Esophagus squamous epithelium (tissue), 4 donors: ENCODE data around the gene TESPA1.

Source experiments
- POLR2A ChIP-seq, 4 donors: fragments of 450-650 bp; IDR thresholded peaks; one replicate each; pipeline ENCODE4 v1.6.1; 2017; ENCODE audit warnings: antibody characterized with exemption in 4 of 4, mild to moderate bottlenecking in 4 of 4, moderate library complexity in 3 of 4
- TF ChIP-seq, protein P1 (sequence below), 6 experiments: fragments of 450-650 bp in 4 of 6; fragments of 200-600 bp in 2 of 6; sonication (generic) in 2 of 6; IDR thresholded peaks; one replicate each; pipeline ENCODE4 v1.5.1; 2016 to 2019; ENCODE audit warnings: antibody characterized with exemption in 6 of 6, mild to moderate bottlenecking in 4 of 6, moderate library complexity in 4 of 6

DNA sequence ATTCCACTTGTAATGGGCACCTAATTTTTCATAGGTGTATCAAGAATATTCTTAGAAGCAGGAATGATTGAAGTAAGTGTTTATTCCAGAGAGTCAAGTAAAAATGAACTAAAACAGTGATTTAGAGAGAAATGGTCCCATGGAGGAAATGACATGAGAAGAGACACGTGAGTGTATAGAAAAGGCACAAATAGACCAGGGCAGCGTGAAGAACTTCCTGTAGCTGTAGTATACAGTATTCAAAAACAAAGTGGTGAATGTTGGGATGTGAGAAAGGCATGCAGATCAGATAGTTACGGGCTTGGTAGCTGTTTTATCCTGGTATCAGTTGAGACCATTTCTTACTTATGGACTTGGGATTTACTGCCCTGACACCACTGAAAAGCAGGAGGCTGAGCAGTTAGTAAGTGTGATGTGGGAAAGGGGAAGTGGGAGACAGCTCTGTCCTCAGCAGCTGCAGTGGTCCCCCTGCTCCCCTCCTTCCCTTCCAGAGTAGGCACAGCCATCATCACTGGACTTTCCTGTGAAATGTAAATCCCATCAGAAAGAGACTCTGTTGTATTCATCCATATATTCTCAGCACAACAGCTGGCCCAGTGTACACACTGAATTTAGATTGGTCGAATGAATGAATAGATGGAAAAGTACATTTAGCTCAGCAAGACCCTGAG is 16.8 kb upstream of the TESPA1 start:
- TF ChIP-seq POLR2A (IDR thresholded peaks at IDR 0.05) = no peak
- TF ChIP-seq, protein P1, sequence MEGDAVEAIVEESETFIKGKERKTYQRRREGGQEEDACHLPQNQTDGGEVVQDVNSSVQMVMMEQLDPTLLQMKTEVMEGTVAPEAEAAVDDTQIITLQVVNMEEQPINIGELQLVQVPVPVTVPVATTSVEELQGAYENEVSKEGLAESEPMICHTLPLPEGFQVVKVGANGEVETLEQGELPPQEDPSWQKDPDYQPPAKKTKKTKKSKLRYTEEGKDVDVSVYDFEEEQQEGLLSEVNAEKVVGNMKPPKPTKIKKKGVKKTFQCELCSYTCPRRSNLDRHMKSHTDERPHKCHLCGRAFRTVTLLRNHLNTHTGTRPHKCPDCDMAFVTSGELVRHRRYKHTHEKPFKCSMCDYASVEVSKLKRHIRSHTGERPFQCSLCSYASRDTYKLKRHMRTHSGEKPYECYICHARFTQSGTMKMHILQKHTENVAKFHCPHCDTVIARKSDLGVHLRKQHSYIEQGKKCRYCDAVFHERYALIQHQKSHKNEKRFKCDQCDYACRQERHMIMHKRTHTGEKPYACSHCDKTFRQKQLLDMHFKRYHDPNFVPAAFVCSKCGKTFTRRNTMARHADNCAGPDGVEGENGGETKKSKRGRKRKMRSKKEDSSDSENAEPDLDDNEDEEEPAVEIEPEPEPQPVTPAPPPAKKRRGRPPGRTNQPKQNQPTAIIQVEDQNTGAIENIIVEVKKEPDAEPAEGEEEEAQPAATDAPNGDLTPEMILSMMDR (IDR thresholded peaks at IDR 0.05) = no peak
